HCT116 (cell line): ENCODE data around the gene AAR2. TPM values are rescaled to one million over a fixed set of nuclear protein-coding genes. Genes with fewer than 3 reads are reported as not detected.

Experiments used
- ATAC-seq: fragments of 200-7000 bp; cut with Tn5 transposase; 2 replicates; pipeline ENCODE4 v1.9.1; 2020; ENCODE audit warnings: mild to moderate bottlenecking, moderate library complexity
- BruUV-seq: library from RNA; stranded (reverse); fragments of 400-500 nt; replicated peaks from 2 replicates; lab custom pipeline; 2021; lab: Mats Ljungman, UMichigan
- CTCF ChIA-PET: fragments of 300-600 bp; sonication (Branson Sonifier 250); formaldehyde crosslinking; loops from one replicate; lab custom pipeline; 2021; ENCODE audit warnings: antibody characterized with exemption; lab: Charles Lee
- POLR2A ChIA-PET: fragments of 300-600, 350-600 bp; sonication (Branson Sonifier 250); formaldehyde crosslinking; loops from one replicate; lab custom pipeline; 2021; ENCODE audit warnings: antibody characterized with exemption; lab: Charles Lee
- RAD21 ChIA-PET, 2 experiments: fragments of 300-600 bp; sonication (Branson Sonifier 250); formaldehyde crosslinking; loops; one replicate each; lab custom pipeline; 2023; ENCODE audit warnings: low total read pairs in 2 of 2; ENCODE audit not compliant: uncharacterized antibody in 2 of 2, unreplicated experiment in 2 of 2, low non-redundant PET in 1 of 2; lab: Charles Lee
- DNase-seq: peaks from one replicate; pipeline ENCODE4 v3.0.0-alpha.2; 2010; ENCODE audit warnings: low read depth, low spot score
- H2AFZ ChIP-seq: fragments of 200-600 bp; shearing (Covaris generic), sonication (generic); 2 replicates; pipeline ENCODE4 v1.6.1; 2017; ENCODE audit warnings: low read depth, mixed run types, mixed read lengths, antibody characterized with exemption, low read length; ENCODE audit not compliant: poor library complexity, severe bottlenecking
- H3K27ac ChIP-seq: 2 replicates; pipeline ENCODE4 v1.5.1; 2012; ENCODE audit warnings: low read depth, low read length
- H3K27me3 ChIP-seq: fragments of 200-600 bp; sonication (generic); 2 replicates; pipeline ENCODE4 v1.6.1; 2016; ENCODE audit warnings: mixed run types, low read length, mixed read lengths; ENCODE audit not compliant: insufficient read depth
- H3K36me3 ChIP-seq, 2 experiments: fragments of 200-500 bp in 1 of 2; fragments of 200-600 bp in 1 of 2; sonication (Bioruptor generic) in 1 of 2; sonication (generic) in 1 of 2; 2 replicates each; pipeline versions ENCODE4 v1.5.1 to v1.6.1; 2014 to 2016; ENCODE audit warnings: low read length in 2 of 2, inconsistent platforms in 1 of 2, mixed read lengths in 1 of 2, mixed run types in 1 of 2; ENCODE audit not compliant: insufficient read depth in 2 of 2, control insufficient read depth in 1 of 2
- H3K4me1 ChIP-seq, 2 experiments: fragments of 200-600 bp in 1 of 2; sonication (generic) in 1 of 2; 2 replicates each; pipeline versions ENCODE4 v1.5.1 to v1.6.1; 2012 to 2017; ENCODE audit warnings: low read length in 2 of 2, inconsistent platforms in 1 of 2, mild to moderate bottlenecking in 1 of 2, mixed read lengths in 1 of 2, mixed run types in 1 of 2, moderate library complexity in 1 of 2; ENCODE audit not compliant: insufficient read depth in 2 of 2, control insufficient read depth in 1 of 2
- H3K4me2 ChIP-seq: fragments of 200-600 bp; sonication (generic); 2 replicates; pipeline ENCODE4 v1.6.1; 2017; ENCODE audit warnings: mixed run types, low read length, mixed read lengths
- H3K4me3 ChIP-seq, 2 experiments: fragments of 200-600 bp in 1 of 2; sonication (generic) in 1 of 2; replicated peaks in 1 of 2; 2 replicates each; pipeline ENCODE4 v1.5.1; 2011 to 2016; ENCODE audit warnings: low read length in 2 of 2, control low read depth in 1 of 2, low read depth in 1 of 2, mild to moderate bottlenecking in 1 of 2, mixed read lengths in 1 of 2, mixed run types in 1 of 2
- H3K79me2 ChIP-seq: fragments of 200-600 bp; sonication (generic); 2 replicates; pipeline ENCODE4 v1.6.1; 2017; ENCODE audit warnings: mild to moderate bottlenecking, mixed run types, low read length, moderate library complexity, mixed read lengths; ENCODE audit not compliant: insufficient read depth
- H3K9ac ChIP-seq: fragments of 200-600 bp; sonication (generic); 2 replicates; pipeline ENCODE4 v1.6.1; 2016; ENCODE audit warnings: low read length, mixed read lengths
- H3K9me2 ChIP-seq: fragments of 200-600 bp; sonication (generic), shearing (Covaris generic); 2 replicates; pipeline ENCODE4 v1.6.1; 2017; ENCODE audit warnings: mixed run types, mild to moderate bottlenecking, moderate library complexity; ENCODE audit not compliant: insufficient read depth
- H3K9me3 ChIP-seq, 2 experiments: fragments of 200-500 bp in 1 of 2; fragments of 200-600 bp in 1 of 2; sonication (Bioruptor generic) in 1 of 2; sonication (generic) in 1 of 2; 2 replicates each; pipeline ENCODE4 v1.6.1; 2014 to 2017; ENCODE audit warnings: low read length in 2 of 2, mixed read lengths in 2 of 2, inconsistent platforms in 1 of 2, low read depth in 1 of 2, mild to moderate bottlenecking in 1 of 2, mixed run types in 1 of 2, moderate library complexity in 1 of 2; ENCODE audit not compliant: control insufficient read depth in 1 of 2, insufficient read depth in 1 of 2
- H4K20me1 ChIP-seq: fragments of 200-600 bp; sonication (generic), shearing (Covaris generic); 2 replicates; pipeline ENCODE4 v1.6.1; 2017; ENCODE audit warnings: mixed run types, mild to moderate bottlenecking, moderate library complexity; ENCODE audit not compliant: insufficient read depth
- ELF1 ChIP-seq: IDR thresholded peaks from 2 replicates; pipeline ENCODE4 v1.6.1; 2012; ENCODE audit warnings: low read depth, borderline replicate concordance
- EZH2 ChIP-seq: fragments of 200-600 bp; sonication (generic); IDR thresholded peaks from 2 replicates; pipeline ENCODE4 v1.6.1; 2017; ENCODE audit warnings: antibody characterized with exemption, mixed run types
- JUND ChIP-seq: IDR thresholded peaks from 2 replicates; pipeline ENCODE4 v1.6.1; 2012
- RAD21 ChIP-seq: IDR thresholded peaks from 2 replicates; pipeline ENCODE4 v1.6.1; 2012; ENCODE audit warnings: low read depth, mild to moderate bottlenecking
- SRF ChIP-seq: IDR thresholded peaks from 2 replicates; pipeline ENCODE4 v1.6.1; 2012; ENCODE audit warnings: low read depth
- intact Hi-C: fragments of 100-400 bp; cut with micrococcal nuclease; formaldehyde crosslinking; loops from 2 replicates; pipeline ENCODE4 v1.10.0; 2022
- total RNA-seq: library from RNA; stranded (reverse); gene quantifications from one replicate; pipeline ENCODE4 v1.2.1, GENCODE V29; 2021; ENCODE audit not compliant: unreplicated experiment
- TF ChIP-seq, protein P1 (sequence below): IDR thresholded peaks from 2 replicates; pipeline ENCODE4 v1.6.1; 2012

Gene AAR2
- total RNA-seq, 1 experiment from 2014 or later, result 23.3 TPM

- CTCF ChIA-PET, result no interaction called here
- Histone ChIP-seq H2AFZ (no peak overlapping the region), H3K27me3 (no peaks in the 10 kb centered on the region), H3K9ac (no peak overlapping the region), H3K27ac (no peak overlapping the region), H3K4me1 (no peaks in the 10 kb centered on the region), H3K79me2 (no peaks in the 10 kb centered on the region), H3K4me2 (no peak overlapping the region), H3K9me3 (no peaks in the 10 kb centered on the region), H3K4me3 (no peak overlapping the region), H4K20me1 (no peaks in the 10 kb centered on the region), H3K36me3 (peaks cover 0 to 2% of the 10 kb centered on the region in 2 experiments; a peak in 1 of 4 replicates), H3K9me2 (no peaks in the 10 kb centered on the region)
- ATAC-seq (no peak), DNase-seq (no peak)
- TF ChIP-seq RAD21 (no peak), ELF1 (no peak), SRF (no peak)
- TF ChIP-seq, protein P1, sequence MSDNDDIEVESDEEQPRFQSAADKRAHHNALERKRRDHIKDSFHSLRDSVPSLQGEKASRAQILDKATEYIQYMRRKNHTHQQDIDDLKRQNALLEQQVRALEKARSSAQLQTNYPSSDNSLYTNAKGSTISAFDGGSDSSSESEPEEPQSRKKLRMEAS, result no peak
- intact Hi-C loops, result no loop called here
- BruUV-seq, result no TSS peak
- POLR2A ChIA-PET, result no interaction called here
- RAD21 ChIA-PET, result no interaction called here
These were observed 6.3 kb upstream of the AAR2 start for GRCh38 chr20:36230019-36230418.

GRCh38 chr20:36231331-36231730 is 4.9 kb upstream of the AAR2 start:
- no peaks in the 10 kb centered on the region for H3K27me3 ChIP-seq
- BruUV-seq, result no TSS peak
- H3K4me1 ChIP-seq, result peaks cover 4 to 6% of the 10 kb centered on the region in 2 experiments; a peak in 2 of 4 replicates
- no peak for DNase-seq
- intact Hi-C loops, result no loop called here
- no peak overlapping the region for H3K4me2 ChIP-seq
- H3K79me2 ChIP-seq, result peaks cover 1% of the 10 kb centered on the region
- no peak for TF ChIP-seq JUND
- TF ChIP-seq EZH2, result no peak
- ATAC-seq, result no peak
- H2AFZ ChIP-seq, result no peak overlapping the region
- H3K36me3 ChIP-seq, result peaks cover 0 to 2% of the 10 kb centered on the region in 2 experiments; a peak in 1 of 4 replicates
- no peaks in the 10 kb centered on the region for H3K9me3 ChIP-seq
- H3K9ac ChIP-seq, result no peak overlapping the region
- POLR2A ChIA-PET, result no interaction called here
- no peaks in the 10 kb centered on the region for H3K9me2 ChIP-seq
- H3K27ac ChIP-seq, result no peak overlapping the region
- RAD21 ChIA-PET, result no interaction called here
- CTCF ChIA-PET, result no interaction called here
- no peaks in the 10 kb centered on the region for H4K20me1 ChIP-seq
- H3K4me3 ChIP-seq, result no peak overlapping the region
